NCI-H1930 (cell line): ENCODE measurements around the gene NEGR1.
"Not testable (repeated sequence)": the region's sequence is repeated elsewhere in the genome, so short reads cannot be mapped to it uniquely, and the experiment has no call there.

Experiments
- DNase-seq, 2 experiments: peaks; one replicate each; lab custom pipeline; 2025; lab: John Stamatoyannopoulos, UW

The NEGR1 gene

GRCh38 chr1:72282271-72283021 lies at the start of gene NEGR1:
TSS of gene NEGR1 (minus strand) at chr1:72282539.
- DNase-seq: peak; percentile 85 to 86

DNA sequence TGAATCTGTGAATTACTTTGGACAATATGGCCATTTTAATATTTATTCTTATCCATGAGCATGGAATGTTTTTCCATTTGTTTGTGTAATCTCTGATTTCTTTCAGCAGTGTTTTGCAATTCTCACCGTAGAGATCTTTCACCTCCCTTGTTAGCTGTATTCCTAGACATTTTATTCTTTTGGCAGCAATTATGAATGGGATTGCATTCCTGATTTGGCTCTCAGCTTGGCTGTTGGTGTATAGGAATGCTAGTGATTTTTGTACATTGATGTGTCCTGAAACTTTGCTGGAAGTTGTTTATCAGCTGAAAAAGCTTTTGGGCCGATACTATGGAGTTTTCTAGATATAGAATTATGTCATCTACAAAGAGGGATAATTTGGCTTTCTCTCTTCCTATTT lies 44.2 kb upstream of the NEGR1 start:
- no peak for DNase-seq

DNA sequence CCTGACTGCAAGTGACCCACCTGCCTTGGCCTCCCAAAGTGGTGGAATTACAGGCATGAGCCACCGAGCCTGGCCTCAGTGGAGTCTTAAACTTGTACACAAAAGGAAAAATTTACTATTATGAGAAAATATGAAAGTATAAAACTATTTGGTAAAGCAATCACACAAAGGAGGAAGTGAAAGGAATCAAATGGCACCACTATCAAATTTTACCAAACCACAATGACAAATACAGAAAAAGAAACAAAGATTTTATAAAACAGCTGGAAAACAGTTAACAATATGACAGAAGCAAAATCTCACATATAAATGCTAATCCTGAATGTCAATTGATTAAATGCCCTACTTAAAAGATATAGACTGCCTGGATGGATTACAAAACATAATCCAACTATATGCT lies 42.1 kb upstream of the NEGR1 start:
- no peak for DNase-seq

DNA sequence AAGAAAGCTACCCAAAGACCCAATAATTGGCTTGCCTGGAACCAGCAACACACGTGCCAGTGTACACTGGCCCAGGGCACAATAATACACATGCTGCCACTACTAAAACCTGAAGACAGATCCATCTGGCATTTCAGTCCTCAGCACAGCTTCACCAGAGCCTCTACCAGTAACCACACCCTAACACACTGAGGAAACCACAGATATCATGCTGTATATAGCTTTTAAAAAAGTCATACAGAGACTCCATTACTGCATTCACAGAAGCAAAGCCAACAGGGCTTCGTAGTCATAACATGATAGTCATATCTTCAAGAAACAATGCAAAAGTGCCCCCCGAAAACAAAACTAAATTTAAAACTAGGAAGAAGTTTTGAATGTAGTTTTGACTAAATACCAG lies 40.6 kb upstream of the NEGR1 start:
- no peak for DNase-seq

DNA sequence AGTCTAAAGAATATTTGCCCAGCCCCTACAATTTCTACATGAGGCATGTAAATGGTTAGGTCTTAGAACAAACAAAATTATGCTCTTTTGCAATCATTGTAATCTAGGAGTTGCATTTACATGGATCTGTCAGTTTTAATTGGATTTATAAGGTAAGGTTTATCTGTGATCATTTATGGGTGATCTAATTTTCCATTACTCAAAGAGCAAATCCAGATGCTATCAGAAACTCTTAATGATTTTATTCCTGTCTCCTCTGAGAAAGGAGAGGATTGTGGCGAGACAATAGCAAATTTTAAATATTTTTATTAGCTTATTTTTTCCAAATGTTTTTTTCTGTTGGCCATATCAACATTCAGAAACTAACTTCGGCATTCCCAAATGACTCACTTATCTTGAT lies 14.2 kb upstream of the NEGR1 start:
- DNase-seq: no peak

DNA sequence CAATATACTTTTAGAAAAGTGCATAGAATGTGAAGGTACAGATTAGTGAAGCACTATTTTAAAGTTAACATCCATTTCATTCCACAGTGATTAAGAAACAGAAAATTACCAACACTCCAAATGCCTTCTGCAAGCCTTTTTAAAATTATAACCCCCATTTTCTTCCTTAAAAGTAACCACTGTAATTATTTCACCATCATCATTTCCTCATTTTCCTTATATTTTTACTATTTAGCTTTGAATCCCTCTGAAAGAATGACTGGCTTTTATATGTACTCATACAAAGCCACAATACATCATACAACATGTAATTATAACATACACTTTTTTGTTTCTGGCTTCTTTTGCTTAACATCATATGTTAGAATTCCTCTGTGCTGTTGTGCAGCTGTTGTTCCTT lies 6.5 kb upstream of the NEGR1 start:
- no peak for DNase-seq

DNA sequence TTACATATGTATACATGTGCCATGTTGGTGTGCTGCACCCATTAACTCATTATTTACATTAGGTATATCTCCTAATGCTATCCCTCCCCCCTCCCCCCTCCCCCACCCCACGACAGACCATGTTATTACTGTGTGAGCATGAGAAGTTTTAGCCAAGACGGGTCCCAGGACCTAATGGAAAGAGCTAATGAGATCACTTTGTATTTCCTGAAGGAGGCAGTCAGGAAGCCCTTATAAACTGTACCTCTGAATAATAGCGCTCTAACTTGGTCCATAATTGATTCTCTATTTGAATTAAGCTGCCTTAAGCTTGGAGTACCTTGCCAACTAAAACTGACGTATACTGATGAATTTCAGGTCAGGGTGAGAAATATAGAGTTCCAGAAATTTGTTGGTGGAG lies 4.1 kb upstream of the NEGR1 start:
- DNase-seq: no peak

DNA sequence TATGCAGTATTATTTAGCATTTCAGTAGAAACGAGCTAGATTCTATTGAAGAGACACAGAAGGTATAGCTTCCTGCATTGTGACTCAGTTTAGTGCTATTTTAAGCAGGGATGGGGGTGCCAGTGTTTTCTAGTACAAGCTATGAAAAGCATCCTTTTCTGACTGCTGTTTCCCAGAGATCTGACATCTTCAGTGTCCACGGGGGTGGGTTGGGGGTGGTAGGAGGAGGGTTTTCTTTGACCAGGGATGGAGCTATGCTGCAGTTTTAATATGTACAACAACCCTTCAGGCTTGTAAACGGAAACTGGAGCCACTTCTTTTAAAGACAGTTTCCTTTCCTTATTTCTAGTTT lies 2.7 kb upstream of the NEGR1 start:
- DNase-seq: no peak

DNA sequence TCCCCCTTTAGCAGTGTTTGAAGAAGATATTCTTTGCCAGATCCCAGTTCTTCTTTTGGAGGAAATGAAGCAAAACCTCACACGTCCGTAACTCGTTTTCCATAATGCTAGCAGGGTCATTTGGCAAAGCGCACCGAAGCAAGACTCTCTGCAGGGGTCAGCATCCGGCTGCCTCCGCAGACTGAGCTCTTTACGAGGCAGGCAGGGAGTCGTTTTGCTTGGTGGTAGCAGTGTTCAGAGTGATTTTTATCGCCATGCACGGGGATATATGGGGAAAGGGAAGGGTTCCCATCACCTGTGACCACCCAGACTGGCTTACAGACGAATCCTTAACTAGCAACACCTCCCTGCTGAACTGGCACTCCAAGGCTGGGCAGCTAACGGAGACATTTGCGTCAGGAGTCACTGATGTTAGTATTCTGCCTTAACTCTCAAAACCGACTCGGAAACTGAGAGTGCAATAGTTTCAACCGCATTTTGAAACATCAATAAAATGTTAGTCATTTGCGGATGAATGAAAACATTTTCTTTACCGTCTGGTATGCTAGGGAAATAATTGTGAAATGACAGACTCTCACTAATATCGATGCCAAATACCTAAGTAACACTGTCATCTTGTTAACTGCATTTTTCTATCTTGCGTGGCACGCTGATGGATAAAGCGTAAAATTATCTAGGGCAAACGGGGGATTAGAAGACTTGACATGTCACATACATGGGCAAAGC lies 2.2 kb upstream of the NEGR1 start:
- peak; percentile 32 to 38 for DNase-seq

DNA sequence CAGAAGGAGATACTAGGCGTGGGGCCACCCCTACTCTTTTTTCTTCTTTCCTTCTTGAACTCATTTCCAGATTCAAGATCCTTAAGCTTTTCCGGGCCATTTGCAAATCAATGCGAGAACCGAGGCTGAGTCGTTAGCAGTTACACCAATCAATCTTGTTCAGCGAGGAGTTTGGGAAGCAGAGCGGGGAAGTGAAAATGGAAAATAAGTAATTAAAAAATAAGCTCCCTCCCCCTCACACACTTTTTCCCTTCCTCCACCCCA lies 1.7 kb upstream of the NEGR1 start:
- DNase-seq: no peak

DNA sequence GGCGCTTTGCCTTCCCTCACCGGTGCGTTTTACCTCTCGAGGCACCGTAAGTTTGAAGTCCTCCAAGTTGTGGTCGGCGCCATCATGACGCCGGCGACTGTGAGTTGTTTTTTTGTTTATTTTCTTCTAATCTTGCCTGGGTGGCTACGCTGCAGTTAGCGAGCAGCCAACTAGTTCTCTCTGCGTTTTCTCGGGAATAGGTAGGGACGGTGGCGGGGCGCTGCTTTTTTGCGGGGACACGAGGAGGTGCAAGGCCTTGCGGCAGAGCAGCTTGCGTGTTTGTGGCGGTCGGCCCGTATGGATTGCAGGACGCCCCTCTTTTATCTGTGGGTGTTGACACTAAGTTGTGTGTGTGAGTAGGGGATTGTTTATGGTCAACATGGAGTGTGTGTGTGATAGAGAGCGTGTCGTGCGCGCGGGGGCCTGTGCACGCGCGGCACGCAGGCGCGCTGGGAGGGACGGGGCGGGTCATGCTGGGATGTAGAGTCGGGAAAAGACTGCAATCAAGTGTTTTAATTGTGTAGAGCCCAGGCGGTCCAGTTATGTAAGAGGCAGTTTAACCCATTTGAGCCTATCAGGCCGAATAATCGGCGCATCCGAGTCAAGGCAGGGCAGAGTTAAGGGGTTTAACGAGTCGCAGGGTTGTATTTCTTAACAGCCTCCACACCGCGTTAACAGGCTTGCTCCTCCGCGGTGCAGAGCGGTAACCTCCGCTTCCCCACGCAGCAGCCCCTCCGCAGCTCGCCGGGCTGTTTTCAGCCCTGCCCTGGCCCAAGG lies 1.2 kb upstream of the NEGR1 start:
- DNase-seq: peak; percentile 52 to 64

GRCh38 chr1:72283022-72283306 lies 625 bp upstream of the NEGR1 start:
- no peak for DNase-seq

DNA sequence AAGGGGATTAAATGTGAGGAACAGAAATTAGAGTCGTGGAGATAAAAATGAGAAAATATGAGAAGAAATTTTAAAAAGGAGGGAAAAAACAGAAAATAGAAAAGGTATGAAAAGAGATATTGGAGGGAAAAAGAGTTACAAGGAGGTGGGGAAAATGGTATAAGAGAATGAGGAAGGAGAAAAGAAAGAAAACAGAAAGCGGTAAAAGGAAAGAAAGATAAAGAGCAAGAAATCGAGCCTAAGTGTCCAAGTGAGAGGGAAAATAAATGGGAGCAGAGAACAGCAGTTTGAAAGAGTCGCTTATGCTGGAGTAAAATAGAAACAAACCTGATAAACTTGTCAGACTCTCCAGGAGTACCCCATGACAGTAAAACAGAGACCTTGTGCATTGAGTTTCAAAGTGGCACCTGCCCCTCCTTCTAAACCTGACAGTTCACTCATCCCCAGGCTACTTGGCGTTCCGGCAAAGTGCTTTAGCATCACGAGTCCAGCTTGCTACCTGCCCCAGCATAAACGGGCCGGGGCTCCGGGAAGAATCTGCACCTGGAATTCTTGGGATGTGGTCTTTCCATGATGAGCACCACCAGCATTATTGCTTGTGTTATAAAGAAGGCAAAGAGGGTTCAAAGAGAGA lies 585 bp downstream of the NEGR1 start:
- DNase-seq: peak in 1 of 2 experiments; percentile 25

GRCh38 chr1:72281144-72281543 lies 1.2 kb downstream of the NEGR1 start:
- no peak for DNase-seq

DNA sequence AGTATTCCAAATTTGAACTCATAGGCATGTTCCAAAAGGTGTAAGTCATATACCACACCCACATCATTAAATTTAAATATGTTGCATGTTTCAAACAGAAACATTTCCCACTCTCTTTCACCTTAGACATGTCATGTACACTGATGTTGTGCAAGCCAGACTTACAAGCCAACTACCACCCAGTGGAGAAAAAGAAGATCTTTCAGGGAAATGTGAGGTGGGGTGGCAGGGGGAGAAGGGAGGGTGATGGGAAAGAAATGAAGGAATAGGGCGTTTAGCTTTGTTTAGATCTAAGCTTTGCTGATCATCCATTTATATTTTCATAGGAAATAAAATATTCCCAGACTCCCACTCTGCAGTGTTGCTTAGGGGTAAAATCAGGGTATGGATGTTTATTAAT lies 1.6 kb downstream of the NEGR1 start:
- DNase-seq: no peak

- DNase-seq: no peak
Observed at GRCh38 chr1:72280131-72280530, 2.2 kb downstream of the NEGR1 start.

DNA sequence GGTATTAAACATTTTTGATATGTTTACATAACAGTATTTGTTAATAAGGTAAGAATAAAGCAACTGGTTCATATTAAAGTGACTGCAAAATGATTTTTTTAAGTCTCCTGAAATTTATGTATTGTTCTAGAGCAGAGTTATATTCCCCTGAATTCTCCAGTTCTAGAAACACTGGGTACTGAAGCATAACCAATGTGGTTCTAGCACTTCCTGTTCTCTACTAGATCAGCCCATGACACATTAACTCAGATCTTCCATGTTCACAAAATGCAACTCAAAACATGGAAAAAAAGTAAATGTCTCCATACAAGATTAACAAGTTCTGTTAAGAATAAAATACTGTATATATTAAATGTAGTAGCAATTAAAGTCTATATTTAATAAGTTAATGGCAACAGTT lies 3.9 kb downstream of the NEGR1 start:
- no peak for DNase-seq

- no peak for DNase-seq
Observed at GRCh38 chr1:72271555-72272085, 10.7 kb downstream of the NEGR1 start.

DNA sequence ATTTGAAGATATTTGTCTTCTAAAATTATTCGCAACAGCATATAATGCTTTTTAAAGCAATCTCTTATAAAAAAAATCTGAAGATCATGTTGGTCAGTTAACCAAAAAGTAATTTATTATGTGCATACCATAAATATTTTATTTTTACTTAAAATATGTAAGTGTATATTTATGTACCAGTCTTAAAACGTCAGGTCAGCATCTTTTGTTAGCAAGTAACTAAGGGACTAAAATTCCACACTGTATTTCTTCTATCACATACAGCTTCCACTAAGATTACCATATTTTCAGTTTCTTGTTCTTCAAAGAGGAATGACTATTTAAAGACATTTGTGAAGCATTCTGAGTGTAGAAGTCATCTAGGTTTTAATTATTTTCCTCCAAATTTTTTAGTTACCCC lies 19.6 kb downstream of the NEGR1 start:
- DNase-seq: no peak

GRCh38 chr1:72253132-72253531 lies 29.2 kb downstream of the NEGR1 start:
- DNase-seq: no peak

DNA sequence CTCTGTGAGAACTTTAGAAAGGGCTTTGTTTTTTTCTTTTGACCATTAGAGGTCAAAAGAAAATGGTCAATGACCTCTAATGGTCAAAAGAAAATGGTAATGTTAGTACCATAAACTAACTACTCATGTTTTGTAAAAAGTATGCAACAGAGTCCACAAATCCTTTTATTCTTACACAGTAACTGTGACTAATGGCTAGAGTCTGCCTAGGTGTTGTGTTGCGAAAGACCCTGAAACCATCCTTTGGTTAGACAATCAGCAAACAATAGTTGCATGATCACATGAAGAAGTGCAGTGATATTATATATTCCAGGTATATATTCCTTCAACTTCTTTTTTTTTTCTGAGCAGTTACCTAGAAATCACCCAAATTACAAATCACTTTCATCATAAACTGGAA lies 40.9 kb downstream of the NEGR1 start:
- DNase-seq: no peak

GRCh38 chr1:72235931-72236330 lies 46.4 kb downstream of the NEGR1 start:
- not testable (repeated sequence) for DNase-seq

GRCh38 chr1:72235062-72235461 lies 47.3 kb downstream of the NEGR1 start:
- DNase-seq: no peak
